Astrocyte of the spinal cord (primary cell): Measurements from ENCODE around the gene WWP2.

Experiments used
- DNase-seq: peaks from one replicate; pipeline ENCODE4 v3.0.0; 2011; ENCODE audit warnings: low read depth, low spot score
- H3K4me3 ChIP-seq: 2 replicates; pipeline ENCODE4 v1.5.1; 2011; ENCODE audit warnings: low read depth, mild to moderate bottlenecking, low read length, moderate library complexity
- CTCF ChIP-seq: IDR thresholded peaks from 2 replicates; pipeline ENCODE4 v1.5.1; 2012; ENCODE audit warnings: low read depth, mild to moderate bottlenecking, low read length, inconsistent platforms
- in situ Hi-C: cut with HindIII; loops from 2 replicates; pipeline ENCODE4 v1.10.0; 2017; ENCODE audit warnings: low sequenced_read_pairs

Gene WWP2

GRCh38 chr16:69732101-69732500 is 30.0 kb upstream of the WWP2 start:
- no peak for DNase-seq
- in situ Hi-C loops: no loop called here
- H3K4me3 ChIP-seq: no peak overlapping the region
- no peak for TF ChIP-seq CTCF

GRCh38 chr16:69741519-69741918 is 20.6 kb upstream of the WWP2 start:
- no peak for TF ChIP-seq CTCF
- in situ Hi-C loops: no loop called here
- DNase-seq: peak; percentile 40
- H3K4me3 ChIP-seq: no peak overlapping the region

- H3K4me3 ChIP-seq: no peak overlapping the region
- in situ Hi-C loops: no loop called here
- peak; percentile 56 for DNase-seq
- TF ChIP-seq CTCF: no peak
Observed at GRCh38 chr16:69741951-69742904, 19.9 kb upstream of the WWP2 start.

- TF ChIP-seq CTCF: no peak
- in situ Hi-C loops: no loop called here
- no peak overlapping the region for H3K4me3 ChIP-seq
- DNase-seq: no peak
Observed at GRCh38 chr16:69744363-69745231, 17.5 kb upstream of the WWP2 start.

GRCh38 chr16:69745232-69745612 is 16.9 kb upstream of the WWP2 start:
- DNase-seq: no peak
- in situ Hi-C loops: no loop called here
- no peak for TF ChIP-seq CTCF
- no peak overlapping the region for H3K4me3 ChIP-seq

- H3K4me3 ChIP-seq: no peak overlapping the region
- in situ Hi-C loops: no loop called here
- DNase-seq: no peak
- no peak for TF ChIP-seq CTCF
Observed at GRCh38 chr16:69745959-69746358, 16.2 kb upstream of the WWP2 start.
